Gastrocnemius medialis (tissue), 4 donors: ENCODE results near the gene ZFP1. TPM values are rescaled to one million over a fixed set of nuclear protein-coding genes. Genes with fewer than 3 reads are reported as not detected.

Source experiments
- ATAC-seq, 2 donors: fragments of 150-250 bp; one replicate each; pipeline ENCODE4 v1.9.1; 2016
- DNase-seq, 2 donors: peaks; one replicate each; pipeline ENCODE4 v3.0.0-alpha.2; 2019
- H3K27ac ChIP-seq, 4 donors: fragments of 200-600 bp; sonication (generic); 1 replicate in 1 of 4; 2 replicates in 3 of 4; pipeline ENCODE4 v1.5.1; 2016 to 2018; ENCODE audit warnings: mild to moderate bottlenecking in 2 of 4, moderate library complexity in 1 of 4
- H3K27me3 ChIP-seq, 3 donors: fragments of 200-600 bp; sonication (generic) in 2 of 3; 1 replicate in 1 of 3; 2 replicates in 2 of 3; pipeline versions ENCODE4 v1.5.1 to v1.6.0; 2016 to 2019; ENCODE audit warnings: mild to moderate bottlenecking in 1 of 3, moderate library complexity in 1 of 3
- H3K36me3 ChIP-seq, 2 donors: fragments of 200-600 bp; sonication (generic) in 1 of 2; one replicate each; pipeline ENCODE4 v1.5.1; 2017 to 2018
- H3K4me1 ChIP-seq, 2 donors: fragments of 200-600 bp; sonication (generic) in 1 of 2; one replicate each; pipeline ENCODE4 v1.5.1; 2016 to 2017; ENCODE audit warnings: mild to moderate bottlenecking in 2 of 2
- H3K4me3 ChIP-seq, 4 donors: fragments of 200-600 bp; sonication (generic) in 3 of 4; 1 replicate in 1 of 4; 2 replicates in 3 of 4; pipeline ENCODE4 v1.5.1; 2016 to 2019; ENCODE audit warnings: mild to moderate bottlenecking in 2 of 4
- H3K9me3 ChIP-seq, 3 donors: fragments of 200-600 bp; sonication (generic) in 2 of 3; 1 replicate in 1 of 3; 2 replicates in 2 of 3; pipeline ENCODE4 v1.5.1; 2016 to 2019
- CTCF ChIP-seq, 5 experiments: fragments of 450-650 bp in 3 of 5; fragments of 200-600 bp in 2 of 5; sonication (generic) in 2 of 5; IDR thresholded peaks in 4 of 5; conservative IDR thresholded peaks in 1 of 5; 1 replicate in 4 of 5; 2 replicates in 1 of 5; pipeline ENCODE4 v1.5.1; 2016 to 2019; ENCODE audit warnings: antibody characterized with exemption in 5 of 5, mild to moderate bottlenecking in 3 of 5, moderate library complexity in 3 of 5
- POLR2A ChIP-seq, 2 donors: fragments of 450-650 bp; IDR thresholded peaks; one replicate each; pipeline ENCODE4 v1.6.1; 2017; ENCODE audit warnings: antibody characterized with exemption in 2 of 2, mild to moderate bottlenecking in 2 of 2, moderate library complexity in 2 of 2
- in situ Hi-C, 4 donors: fragments of 200-750 bp; cut with MboI; loops; one replicate each; pipeline versions ENCODE4 v1.15.0 to v1.8.0; 2017; ENCODE audit warnings: low sequenced_read_pairs in 4 of 4
- intact Hi-C: fragments of 100-400 bp; cut with DNase I; formaldehyde crosslinking; loops from one replicate; pipeline ENCODE4 v1.15.1; 2023; ENCODE audit warnings: low total_unique reads
- total RNA-seq, 4 donors: library from RNA; depleted of rRNA; stranded (reverse); fragments of >200 nt; gene quantifications; one replicate each; pipeline versions ENCODE4 v1.1.0 to v1.2.3, GENCODE V29; 2016

ZFP1 gene
- total RNA-seq, 4 donors from 2014 or later, result 4.1 to 11.0 (median 6.5) TPM

- no peak overlapping the region for H3K4me3 ChIP-seq
- H3K9me3 ChIP-seq, result no peaks in the 10 kb centered on the region
- H3K27me3 ChIP-seq, result no peaks in the 10 kb centered on the region
- no peak for ATAC-seq
- TF ChIP-seq POLR2A (IDR thresholded peaks at IDR 0.05) (no peak), CTCF (IDR thresholded peaks at IDR 0.05 in 4 of 5, conservative IDR thresholded peaks at IDR 0.05 in 1 of 5) (no peak)
- no peak overlapping the region for H3K27ac ChIP-seq
- no peak for DNase-seq
- in situ Hi-C loops (loop anchor here in 1 of 4 donors (25.0 kb wide), 1 partner anchor 542 kb away; no protein-coding TSS in a partner anchor), intact Hi-C loops (no loop called here)
- no peaks in the 10 kb centered on the region for H3K4me1 ChIP-seq
- H3K36me3 ChIP-seq, result no peaks in the 10 kb centered on the region
Measured at GRCh38 chr16:75219838-75220237, 71.5 kb downstream of the ZFP1 start.

Other genes with a start within 250 kb of the ZFP1 start
- 10 to 100 TPM; 12.9 to 31.3 (median 19.5) TPM for gene WDR59, start 163.4 kb upstream of the ZFP1 start, total RNA-seq
- gene ZNRF1, start 149.5 kb upstream of the ZFP1 start, total RNA-seq, result 10 to 100 TPM; 21.7 to 37.1 (median 30.2) TPM
- 10 to 100 TPM; 27.8 to 54.5 (median 44.2) TPM for gene LDHD, start 31.7 kb upstream of the ZFP1 start, total RNA-seq
- 1 to 10 TPM in 1 of 4 donors, not detected in 3; 3.0 TPM for gene CTRB2, start 58.6 kb downstream of the ZFP1 start, total RNA-seq
- not detected for gene CTRB1, start 70.5 kb downstream of the ZFP1 start, total RNA-seq
- gene BCAR1, start 103.1 kb downstream of the ZFP1 start, total RNA-seq, result 100 to 1,000 TPM; 101 to 153 (median 145) TPM